AG04450 (cell line): Measurements from ENCODE around the gene LHX4. TPM values are rescaled to one million over a fixed set of nuclear protein-coding genes. Genes with fewer than 3 reads are reported as not detected.

Experiments
- CTCF ChIA-PET: fragments of 300-600, 350-600 bp; formaldehyde crosslinking; extraction: SDS; loops from one replicate; lab custom pipeline; 2022; ENCODE audit warnings: antibody characterized with exemption, inconsistent platforms; lab: Charles Lee
- POLR2A ChIA-PET: fragments of 350-600 bp; formaldehyde crosslinking; extraction: SDS; loops from one replicate; lab custom pipeline; 2021; ENCODE audit warnings: antibody characterized with exemption, inconsistent platforms; lab: Yijun Ruan, JAX
- DNase-seq: peaks from one replicate; pipeline ENCODE4 v3.0.0-alpha.2; 2011; ENCODE audit warnings: low read depth, low spot score
- H3K27ac ChIP-seq: one replicate; pipeline ENCODE4 v1.5.1; 2012; ENCODE audit warnings: low read depth, low read length, control low read depth
- H3K27me3 ChIP-seq: one replicate; pipeline ENCODE4 v1.6.0; 2012; ENCODE audit warnings: low read length; ENCODE audit not compliant: control insufficient read depth, insufficient read depth
- H3K4me3 ChIP-seq: 2 replicates; pipeline ENCODE4 v1.5.1; 2011; ENCODE audit warnings: mild to moderate bottlenecking, low read depth, low read length, control low read depth
- H3K9me3 ChIP-seq: 2 replicates; pipeline ENCODE4 v1.5.1; 2012; ENCODE audit warnings: low read length; ENCODE audit not compliant: control insufficient read depth, insufficient read depth
- CTCF ChIP-seq: IDR thresholded peaks from 2 replicates; pipeline ENCODE4 v1.5.1; 2011; ENCODE audit warnings: low read depth, low read length, control low read depth, inconsistent platforms
- polyA plus RNA-seq: library from polyadenylated mRNA; depleted of rRNA; stranded (reverse); fragments of >200 nt; gene quantifications from 2 replicates; pipeline ENCODE4 v1.2.3, GENCODE V29; 2011

Gene LHX4
- polyA plus RNA-seq, 1 experiment: 0.10 TPM

GRCh38 chr1:180193141-180194047 is 36.7 kb upstream of the LHX4 start:
- no peak for TF ChIP-seq CTCF
- H3K27ac ChIP-seq: no peak overlapping the region
- H3K9me3 ChIP-seq: no peaks in the 10 kb centered on the region; the same call in 1 of the 2 replicates
- POLR2A ChIA-PET: interaction anchor here (0.7 kb wide), 1 partner anchor 9 kb away, joined by 3 read pairs; no protein-coding TSS in a partner anchor
- H3K4me3 ChIP-seq: no peak overlapping the region
- CTCF ChIA-PET: no interaction called here
- DNase-seq: no peak
- no peaks in the 10 kb centered on the region for H3K27me3 ChIP-seq

GRCh38 chr1:180194048-180194425 is 36.0 kb upstream of the LHX4 start:
- Histone ChIP-seq H3K27ac (no peak overlapping the region), H3K4me3 (no peak overlapping the region), H3K9me3 (no peaks in the 10 kb centered on the region; the same call in 1 of the 2 replicates), H3K27me3 (no peaks in the 10 kb centered on the region)
- no peak for TF ChIP-seq CTCF
- no peak for DNase-seq
- CTCF ChIA-PET: no interaction called here
- POLR2A ChIA-PET: no interaction called here

DNA sequence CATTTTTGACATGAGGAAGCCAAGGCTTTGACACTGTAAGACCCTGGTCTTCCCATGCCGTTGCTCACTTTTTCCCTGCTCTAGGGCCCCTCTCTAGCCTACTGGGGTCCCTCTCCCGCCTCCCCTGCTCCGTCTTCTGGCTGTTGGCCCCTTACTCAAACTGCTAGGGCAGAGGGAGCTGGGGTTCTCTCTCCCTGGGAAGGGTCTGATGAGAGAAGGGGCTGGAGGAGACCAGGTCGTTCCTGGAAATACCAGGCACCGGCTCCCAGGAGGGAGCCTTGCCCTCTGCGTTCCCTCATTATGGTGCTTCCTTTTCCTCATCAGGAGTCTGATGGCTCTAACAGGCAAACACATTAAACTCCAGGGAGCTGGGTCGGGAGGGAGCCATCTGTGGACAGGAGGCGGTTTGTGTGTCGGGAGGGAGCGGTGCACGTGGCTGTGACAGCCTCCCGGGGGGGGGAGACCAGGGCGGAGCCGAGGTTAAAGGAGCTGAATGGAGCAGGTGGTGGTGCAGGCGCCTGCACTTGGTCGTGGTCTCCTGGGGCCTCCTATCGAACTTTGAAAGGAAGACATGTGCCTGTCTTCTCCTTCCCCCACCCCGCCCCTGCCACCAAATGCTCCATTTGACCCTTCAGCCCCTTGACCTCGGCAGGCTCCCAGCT is 35.4 kb upstream of the LHX4 start:
- DNase-seq: no peak
- no peak for TF ChIP-seq CTCF
- ChIA-PET CTCF (no interaction called here), POLR2A (interaction anchor here (0.7 kb wide), 1 partner anchor 51 kb away, joined by 3 read pairs; no protein-coding TSS in a partner anchor)
- H3K27me3 ChIP-seq: no peaks in the 10 kb centered on the region
- no peak overlapping the region for H3K4me3 ChIP-seq
- H3K9me3 ChIP-seq: no peaks in the 10 kb centered on the region; the same call in 1 of the 2 replicates
- H3K27ac ChIP-seq: no peak overlapping the region

GRCh38 chr1:180195401-180195800 is 34.7 kb upstream of the LHX4 start:
- no peak overlapping the region for H3K4me3 ChIP-seq
- no peak overlapping the region for H3K27ac ChIP-seq
- no peaks in the 10 kb centered on the region; the same call in 1 of the 2 replicates for H3K9me3 ChIP-seq
- no peak for TF ChIP-seq CTCF
- H3K27me3 ChIP-seq: no peaks in the 10 kb centered on the region
- ChIA-PET CTCF (no interaction called here), POLR2A (interaction anchor here (0.7 kb wide), 1 partner anchor 52 kb away, joined by 3 read pairs; no protein-coding TSS in a partner anchor)
- no peak for DNase-seq
